WTC11 (cell line): ENCODE results near the gene KLB. TPM values are rescaled to one million over a fixed set of nuclear protein-coding genes. Genes with fewer than 3 reads are reported as not detected.

Experiments used
- ATAC-seq: fragments of 200-7000 bp; cut with Tn5 transposase; 2 replicates; pipeline ENCODE4 v1.10.0; 2021; ENCODE audit warnings: mild to moderate bottlenecking, moderate library complexity
- CTCF ChIA-PET: fragments of 300-600 bp; sonication (Branson Sonifier 250); formaldehyde crosslinking; loops from one replicate; lab custom pipeline; 2021; ENCODE audit warnings: antibody characterized with exemption; lab: Charles Lee
- POLR2A ChIA-PET: fragments of 350-600 bp; sonication (Branson Sonifier 250); formaldehyde crosslinking; loops from one replicate; lab custom pipeline; 2021; ENCODE audit warnings: antibody characterized with exemption; lab: Charles Lee
- DNase-seq: peaks from one replicate; pipeline ENCODE4 v3.0.0; 2021; ENCODE audit warnings: low spot score
- H3K27ac Mint-ChIP-seq: 2 replicates; pipeline ENCODE4 v1.8.0; 2021; ENCODE audit warnings: mixed read lengths
- H3K27me3 Mint-ChIP-seq: 2 replicates; pipeline ENCODE4 v1.8.0; 2021; ENCODE audit warnings: low read depth, mild to moderate bottlenecking, moderate library complexity, mixed read lengths
- H3K36me3 Mint-ChIP-seq: 2 replicates; pipeline ENCODE4 v1.8.0; 2021; ENCODE audit warnings: mixed read lengths
- H3K4me1 Mint-ChIP-seq: 2 replicates; pipeline ENCODE4 v1.8.0; 2022; ENCODE audit warnings: mixed read lengths
- H3K4me3 Mint-ChIP-seq: 2 replicates; pipeline ENCODE4 v1.8.0; 2021; ENCODE audit warnings: mild to moderate bottlenecking, moderate library complexity, mixed read lengths
- H3K9me3 Mint-ChIP-seq: 2 replicates; pipeline ENCODE4 v1.8.0; 2021; ENCODE audit warnings: mixed read lengths
- CBFB ChIP-seq: sonication (generic); formaldehyde crosslinking; IDR thresholded peaks from 2 replicates; pipeline ENCODE4 v1.8.1; 2022; ENCODE audit warnings: mild to moderate bottlenecking, low read depth, missing genetic modification reagents
- FOXP1 ChIP-seq: sonication (generic); formaldehyde crosslinking; IDR thresholded peaks from 2 replicates; pipeline ENCODE4 v1.8.0; 2022; ENCODE audit warnings: missing genetic modification reagents, mild to moderate bottlenecking, moderate library complexity, borderline replicate concordance
- IRF2 ChIP-seq: sonication (generic); formaldehyde crosslinking; IDR thresholded peaks from 2 replicates; pipeline ENCODE4 v1.8.0; 2022; ENCODE audit warnings: low read depth, missing genetic modification reagents, borderline replicate concordance
- NFATC4 ChIP-seq: fragments of 250-450 bp; sonication (Bioruptor Pico); IDR thresholded peaks from 2 replicates; pipeline ENCODE4 v1.9.0; 2021; ENCODE audit warnings: mild to moderate bottlenecking
- NFE2L1 ChIP-seq: sonication (generic); formaldehyde crosslinking; IDR thresholded peaks from 2 replicates; pipeline ENCODE4 v1.8.1; 2023; ENCODE audit warnings: missing genetic modification reagents
- OVOL2 ChIP-seq: fragments of 250-450 bp; sonication (Bioruptor Pico); IDR thresholded peaks from 2 replicates; pipeline ENCODE4 v1.9.0; 2021; ENCODE audit warnings: mild to moderate bottlenecking, borderline replicate concordance
- RELA ChIP-seq: sonication (generic); formaldehyde crosslinking; IDR thresholded peaks from 2 replicates; pipeline ENCODE4 v1.8.1; 2022; ENCODE audit warnings: missing genetic modification reagents, mild to moderate bottlenecking, borderline replicate concordance
- SP1 ChIP-seq: sonication (generic); formaldehyde crosslinking; conservative IDR thresholded peaks from 2 replicates; pipeline ENCODE4 v1.8.1; 2022; ENCODE audit warnings: missing genetic modification reagents
- TCF7 ChIP-seq: sonication (generic); formaldehyde crosslinking; IDR thresholded peaks from 2 replicates; pipeline ENCODE4 v1.8.0; 2022; ENCODE audit warnings: mild to moderate bottlenecking, low read depth, missing genetic modification reagents, moderate library complexity
- TP53 ChIP-seq: sonication (generic); formaldehyde crosslinking; IDR thresholded peaks from 2 replicates; pipeline ENCODE4 v1.8.1; 2023; ENCODE audit warnings: mild to moderate bottlenecking, missing genetic modification reagents
- ZNF219 ChIP-seq: sonication (generic); formaldehyde crosslinking; IDR thresholded peaks from 2 replicates; pipeline ENCODE4 v1.8.0; 2023; ENCODE audit warnings: missing genetic modification reagents, mild to moderate bottlenecking, borderline replicate concordance
- ZNF232 ChIP-seq: sonication (generic); formaldehyde crosslinking; IDR thresholded peaks from 2 replicates; pipeline ENCODE4 v1.8.0; 2022; ENCODE audit warnings: mild to moderate bottlenecking, missing genetic modification reagents
- ZNF423 ChIP-seq: fragments of 250-450 bp; sonication (Bioruptor Pico); IDR thresholded peaks from 2 replicates; pipeline ENCODE4 v2.1.2; 2022; ENCODE audit warnings: mild to moderate bottlenecking, moderate library complexity
- ZNF671 ChIP-seq: fragments of 250-450 bp; sonication (Bioruptor Pico); IDR thresholded peaks from 2 replicates; pipeline ENCODE4 v1.8.0; 2021; ENCODE audit warnings: mild to moderate bottlenecking
- total RNA-seq: library from RNA; stranded (reverse); gene quantifications from 3 replicates; pipeline ENCODE4 v1.2.3, GENCODE V29; 2021
- TF ChIP-seq, protein P1 (sequence below): sonication (generic); formaldehyde crosslinking; IDR thresholded peaks from 2 replicates; pipeline ENCODE4 v1.8.0; 2023; ENCODE audit warnings: mild to moderate bottlenecking, missing genetic modification reagents
- TF ChIP-seq, protein P2 (sequence below): sonication (generic); formaldehyde crosslinking; conservative IDR thresholded peaks from 2 replicates; pipeline ENCODE4 v1.8.1; 2023; ENCODE audit warnings: mild to moderate bottlenecking, low read depth, missing genetic modification reagents, moderate library complexity
- TF ChIP-seq, protein P3 (sequence below): sonication (generic); formaldehyde crosslinking; IDR thresholded peaks from 2 replicates; pipeline ENCODE4 v1.8.1; 2023; ENCODE audit warnings: mild to moderate bottlenecking, missing genetic modification reagents, moderate library complexity
- TF ChIP-seq, protein P4 (sequence below): sonication (generic); formaldehyde crosslinking; IDR thresholded peaks from 2 replicates; pipeline ENCODE4 v1.8.1; 2023; ENCODE audit warnings: mild to moderate bottlenecking, moderate library complexity, missing genetic modification reagents

The KLB gene
- total RNA-seq, 1 experiment from 2014 or later, result not detected

- TF ChIP-seq NFATC4 (CRISPR knock-in tag) (no peak), SP1 (CRISPR knock-in tag) (no peak), IRF2 (CRISPR knock-in tag) (no peak)
- TF ChIP-seq, protein P1, sequence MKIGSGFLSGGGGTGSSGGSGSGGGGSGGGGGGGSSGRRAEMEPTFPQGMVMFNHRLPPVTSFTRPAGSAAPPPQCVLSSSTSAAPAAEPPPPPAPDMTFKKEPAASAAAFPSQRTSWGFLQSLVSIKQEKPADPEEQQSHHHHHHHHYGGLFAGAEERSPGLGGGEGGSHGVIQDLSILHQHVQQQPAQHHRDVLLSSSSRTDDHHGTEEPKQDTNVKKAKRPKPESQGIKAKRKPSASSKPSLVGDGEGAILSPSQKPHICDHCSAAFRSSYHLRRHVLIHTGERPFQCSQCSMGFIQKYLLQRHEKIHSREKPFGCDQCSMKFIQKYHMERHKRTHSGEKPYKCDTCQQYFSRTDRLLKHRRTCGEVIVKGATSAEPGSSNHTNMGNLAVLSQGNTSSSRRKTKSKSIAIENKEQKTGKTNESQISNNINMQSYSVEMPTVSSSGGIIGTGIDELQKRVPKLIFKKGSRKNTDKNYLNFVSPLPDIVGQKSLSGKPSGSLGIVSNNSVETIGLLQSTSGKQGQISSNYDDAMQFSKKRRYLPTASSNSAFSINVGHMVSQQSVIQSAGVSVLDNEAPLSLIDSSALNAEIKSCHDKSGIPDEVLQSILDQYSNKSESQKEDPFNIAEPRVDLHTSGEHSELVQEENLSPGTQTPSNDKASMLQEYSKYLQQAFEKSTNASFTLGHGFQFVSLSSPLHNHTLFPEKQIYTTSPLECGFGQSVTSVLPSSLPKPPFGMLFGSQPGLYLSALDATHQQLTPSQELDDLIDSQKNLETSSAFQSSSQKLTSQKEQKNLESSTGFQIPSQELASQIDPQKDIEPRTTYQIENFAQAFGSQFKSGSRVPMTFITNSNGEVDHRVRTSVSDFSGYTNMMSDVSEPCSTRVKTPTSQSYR, result no peak
- TF ChIP-seq, all 79 proteins: peak for 0
These were observed 20.9 kb downstream of the KLB start (continued) for GRCh38 chr4:39427520-39428114.

DNA sequence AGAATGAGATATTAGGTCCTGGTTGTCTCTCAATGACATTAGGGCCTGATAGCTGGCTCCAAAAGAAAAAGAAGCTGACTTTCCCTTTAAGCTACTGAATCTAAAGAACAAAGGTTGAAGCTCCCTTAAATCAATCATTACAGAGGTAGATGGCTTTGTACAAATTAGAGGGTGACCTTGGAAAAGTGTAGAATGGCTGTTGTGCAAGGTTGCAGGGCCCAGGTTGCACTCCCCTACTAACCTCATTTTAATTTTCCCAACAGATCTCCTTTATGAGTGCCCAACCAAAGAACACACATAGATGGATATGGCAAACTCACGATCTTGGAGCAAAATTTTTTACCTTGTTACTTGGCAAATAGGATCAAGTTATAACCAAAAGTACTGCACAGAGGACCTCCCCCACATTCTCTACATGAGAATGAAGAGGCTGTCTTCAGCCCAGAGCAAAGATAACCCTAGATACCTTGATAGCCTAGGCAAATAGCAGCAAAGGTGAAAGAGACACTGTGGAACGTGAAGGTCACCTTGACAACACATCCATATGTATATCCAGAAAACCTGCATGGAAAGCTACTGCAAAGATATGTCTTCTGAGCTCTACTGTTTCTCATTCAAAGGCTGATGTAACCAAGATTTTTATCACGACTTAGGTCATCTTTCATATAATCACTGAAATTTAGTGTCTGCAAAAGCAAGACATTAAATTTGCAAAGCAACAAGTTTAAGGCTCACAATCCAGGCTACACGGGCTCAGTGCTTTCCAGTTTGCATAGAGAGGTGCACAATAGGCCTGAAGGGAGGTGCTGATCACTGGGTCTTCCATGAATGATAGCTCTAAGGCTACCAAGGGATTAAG is 23.0 kb downstream of the KLB start:
- no peak for ATAC-seq
- Mint-ChIP-seq H3K36me3 (no peaks in the 10 kb centered on the region), H3K27me3 (no peaks in the 10 kb centered on the region), H3K4me3 (no peak overlapping the region), H3K4me1 (peaks cover 4% of the 10 kb centered on the region; the same call in 1 of the 2 replicates), H3K9me3 (no peaks in the 10 kb centered on the region), H3K27ac (no peak overlapping the region; the same call in 1 of the 2 replicates)
- ChIA-PET CTCF (no interaction called here), POLR2A (no interaction called here)
- TF ChIP-seq OVOL2, result no peak
- no peak for DNase-seq

GRCh38 chr4:39433878-39434492 is 27.3 kb downstream of the KLB start:
- H3K27me3 Mint-ChIP-seq, result no peaks in the 10 kb centered on the region; the same call in 1 of the 2 replicates
- POLR2A ChIA-PET, result no interaction called here
- no peaks in the 10 kb centered on the region for H3K36me3 Mint-ChIP-seq

More at GRCh38 chr4:39433878-39434492, 27.3 kb downstream of the KLB start:
- no peak for DNase-seq
- no peaks in the 10 kb centered on the region for H3K9me3 Mint-ChIP-seq
- peaks cover 4% of the 10 kb centered on the region; the same call in 1 of the 2 replicates for H3K4me1 Mint-ChIP-seq
- CTCF ChIA-PET, result interaction anchor here (0.5 to 1.6 kb wide), 3 partner anchors 30 to 674 kb away, joined by 3 to 4 read pairs (median 4); no protein-coding TSS in a partner anchor
- no peak for ATAC-seq
- no peak overlapping the region for H3K27ac Mint-ChIP-seq
- no peak overlapping the region for H3K4me3 Mint-ChIP-seq
- no peak for TF ChIP-seq RELA (CRISPR knock-in tag)
- no peak for TF ChIP-seq NFE2L1 (CRISPR knock-in tag)
- TF ChIP-seq, protein P2, sequence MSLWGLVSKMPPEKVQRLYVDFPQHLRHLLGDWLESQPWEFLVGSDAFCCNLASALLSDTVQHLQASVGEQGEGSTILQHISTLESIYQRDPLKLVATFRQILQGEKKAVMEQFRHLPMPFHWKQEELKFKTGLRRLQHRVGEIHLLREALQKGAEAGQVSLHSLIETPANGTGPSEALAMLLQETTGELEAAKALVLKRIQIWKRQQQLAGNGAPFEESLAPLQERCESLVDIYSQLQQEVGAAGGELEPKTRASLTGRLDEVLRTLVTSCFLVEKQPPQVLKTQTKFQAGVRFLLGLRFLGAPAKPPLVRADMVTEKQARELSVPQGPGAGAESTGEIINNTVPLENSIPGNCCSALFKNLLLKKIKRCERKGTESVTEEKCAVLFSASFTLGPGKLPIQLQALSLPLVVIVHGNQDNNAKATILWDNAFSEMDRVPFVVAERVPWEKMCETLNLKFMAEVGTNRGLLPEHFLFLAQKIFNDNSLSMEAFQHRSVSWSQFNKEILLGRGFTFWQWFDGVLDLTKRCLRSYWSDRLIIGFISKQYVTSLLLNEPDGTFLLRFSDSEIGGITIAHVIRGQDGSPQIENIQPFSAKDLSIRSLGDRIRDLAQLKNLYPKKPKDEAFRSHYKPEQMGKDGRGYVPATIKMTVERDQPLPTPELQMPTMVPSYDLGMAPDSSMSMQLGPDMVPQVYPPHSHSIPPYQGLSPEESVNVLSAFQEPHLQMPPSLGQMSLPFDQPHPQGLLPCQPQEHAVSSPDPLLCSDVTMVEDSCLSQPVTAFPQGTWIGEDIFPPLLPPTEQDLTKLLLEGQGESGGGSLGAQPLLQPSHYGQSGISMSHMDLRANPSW (CRISPR knock-in tag), result no peak
- TF ChIP-seq ZNF671 (CRISPR knock-in tag), result no peak
- TF ChIP-seq TCF7 (CRISPR knock-in tag), result no peak
- no peak for TF ChIP-seq CBFB (CRISPR knock-in tag)
- no peak for TF ChIP-seq ZNF423 (CRISPR knock-in tag)
- TF ChIP-seq, protein P3, sequence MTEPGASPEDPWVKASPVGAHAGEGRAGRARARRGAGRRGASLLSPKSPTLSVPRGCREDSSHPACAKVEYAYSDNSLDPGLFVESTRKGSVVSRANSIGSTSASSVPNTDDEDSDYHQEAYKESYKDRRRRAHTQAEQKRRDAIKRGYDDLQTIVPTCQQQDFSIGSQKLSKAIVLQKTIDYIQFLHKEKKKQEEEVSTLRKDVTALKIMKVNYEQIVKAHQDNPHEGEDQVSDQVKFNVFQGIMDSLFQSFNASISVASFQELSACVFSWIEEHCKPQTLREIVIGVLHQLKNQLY (CRISPR knock-in tag), result no peak
- TF ChIP-seq IRF2 (CRISPR knock-in tag), result no peak
- no peak for TF ChIP-seq ZNF219
- TF ChIP-seq, protein P4, sequence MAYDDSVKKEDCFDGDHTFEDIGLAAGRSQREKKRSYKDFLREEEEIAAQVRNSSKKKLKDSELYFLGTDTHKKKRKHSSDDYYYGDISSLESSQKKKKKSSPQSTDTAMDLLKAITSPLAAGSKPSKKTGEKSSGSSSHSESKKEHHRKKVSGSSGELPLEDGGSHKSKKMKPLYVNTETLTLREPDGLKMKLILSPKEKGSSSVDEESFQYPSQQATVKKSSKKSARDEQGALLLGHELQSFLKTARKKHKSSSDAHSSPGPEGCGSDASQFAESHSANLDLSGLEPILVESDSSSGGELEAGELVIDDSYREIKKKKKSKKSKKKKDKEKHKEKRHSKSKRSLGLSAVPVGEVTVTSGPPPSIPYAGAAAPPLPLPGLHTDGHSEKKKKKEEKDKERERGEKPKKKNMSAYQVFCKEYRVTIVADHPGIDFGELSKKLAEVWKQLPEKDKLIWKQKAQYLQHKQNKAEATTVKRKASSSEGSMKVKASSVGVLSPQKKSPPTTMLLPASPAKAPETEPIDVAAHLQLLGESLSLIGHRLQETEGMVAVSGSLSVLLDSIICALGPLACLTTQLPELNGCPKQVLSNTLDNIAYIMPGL (CRISPR knock-in tag), result no peak
- no peak for TF ChIP-seq ZNF232
- no peak for TF ChIP-seq TP53
- no peak for TF ChIP-seq FOXP1 (CRISPR knock-in tag)
